Measurements from ENCODE around the gene IFNGR2. TPM values are rescaled to one million over a fixed set of nuclear protein-coding genes. Genes with fewer than 3 reads are reported as not detected.
A peak's percentile ranks its signal among the peaks of the same experiment; 100 is the strongest.

IFNGR2 gene
- total and polyA plus RNA-seq, 2 of the 13 experiments (the other 11 are each of a cell fraction or from before 2014, with no cell fraction given) = 61.3 to 117 TPM

DNA sequence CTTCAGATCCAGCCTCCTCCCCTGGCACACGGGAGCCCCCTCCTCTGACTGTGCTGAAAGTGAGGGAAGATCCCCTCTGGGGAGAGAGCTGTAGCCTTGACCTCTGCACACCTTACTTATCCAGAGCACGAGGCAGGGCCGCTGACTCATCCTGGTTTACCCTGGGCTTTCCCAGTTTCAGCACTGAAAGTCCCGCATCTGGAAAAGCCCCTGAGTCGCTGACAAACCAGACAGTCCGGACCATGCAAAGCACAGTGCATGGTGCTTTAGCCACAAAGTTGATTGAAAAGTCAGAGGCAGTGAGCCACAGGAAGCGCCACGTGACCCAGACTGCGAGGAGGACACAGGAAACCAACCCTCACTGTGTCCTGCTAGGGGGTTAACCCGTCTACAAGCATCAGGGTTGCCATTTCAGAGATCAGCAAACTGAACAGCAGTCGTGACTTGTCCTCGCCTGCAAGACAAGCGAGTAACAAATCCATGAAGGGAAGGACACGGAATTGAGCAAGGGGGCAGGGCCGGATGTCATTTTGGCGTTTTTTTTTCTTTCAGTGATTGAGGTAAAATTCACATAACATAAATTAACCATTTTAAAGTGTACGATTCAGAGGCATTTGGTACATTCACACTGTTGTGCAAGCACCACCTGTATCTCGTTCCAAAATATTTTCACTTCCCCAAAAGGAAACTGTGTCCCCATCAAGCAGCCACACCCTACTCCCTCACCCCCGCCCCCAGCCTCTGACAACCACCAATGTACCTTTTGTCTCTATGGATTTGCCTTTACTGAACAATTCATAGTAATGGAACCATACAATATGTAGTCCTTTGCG, 19.9 kb upstream of the IFNGR2 start (continued):
- TF ChIP-seq TBX3 (IDR thresholded peaks at IDR 0.05; ENCODE audit: borderline replicate concordance) = peak; percentile 51; the same call in 1 of the 2 replicates
- no peak for TF ChIP-seq ZNF296 (CRISPR knock-in tag; conservative IDR thresholded peaks at IDR 0.05)
- TF ChIP-seq ETV5 (CRISPR knock-in tag; IDR thresholded peaks at IDR 0.05; ENCODE audit: borderline replicate concordance) = peak; percentile 57; the same call in 1 of the 2 replicates
- TF ChIP-seq RBM22 (optimal IDR thresholded peaks at IDR 0.05; ENCODE audit: low read length) = no peak
- TF ChIP-seq, protein P1, sequence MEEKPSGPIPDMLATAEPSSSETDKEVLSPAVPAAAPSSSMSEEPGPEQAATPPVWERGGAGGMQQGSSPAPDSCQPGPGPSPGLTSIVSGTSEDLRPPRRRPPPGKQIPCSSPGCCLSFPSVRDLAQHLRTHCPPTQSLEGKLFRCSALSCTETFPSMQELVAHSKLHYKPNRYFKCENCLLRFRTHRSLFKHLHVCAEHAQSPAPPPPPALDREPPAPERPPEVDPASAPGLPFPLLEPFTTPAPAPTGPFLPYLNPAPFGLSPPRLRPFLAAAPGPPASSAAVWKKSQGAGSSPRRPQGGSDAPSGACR (CRISPR knock-in tag; IDR thresholded peaks at IDR 0.05) = 0 out of 2 replicates have a peak, but pooled peaks have one; percentile 41
- peak; percentile 8; the same call in 1 of the 2 replicates for TF ChIP-seq ZNF121 (CRISPR knock-in tag; IDR thresholded peaks at IDR 0.05)
- TF ChIP-seq SMAD9 (CRISPR knock-in tag; IDR thresholded peaks at IDR 0.05) = no peak
- TF ChIP-seq ZNF256 (CRISPR knock-in tag; conservative IDR thresholded peaks at IDR 0.05) = no peak
- TF ChIP-seq, protein P2, sequence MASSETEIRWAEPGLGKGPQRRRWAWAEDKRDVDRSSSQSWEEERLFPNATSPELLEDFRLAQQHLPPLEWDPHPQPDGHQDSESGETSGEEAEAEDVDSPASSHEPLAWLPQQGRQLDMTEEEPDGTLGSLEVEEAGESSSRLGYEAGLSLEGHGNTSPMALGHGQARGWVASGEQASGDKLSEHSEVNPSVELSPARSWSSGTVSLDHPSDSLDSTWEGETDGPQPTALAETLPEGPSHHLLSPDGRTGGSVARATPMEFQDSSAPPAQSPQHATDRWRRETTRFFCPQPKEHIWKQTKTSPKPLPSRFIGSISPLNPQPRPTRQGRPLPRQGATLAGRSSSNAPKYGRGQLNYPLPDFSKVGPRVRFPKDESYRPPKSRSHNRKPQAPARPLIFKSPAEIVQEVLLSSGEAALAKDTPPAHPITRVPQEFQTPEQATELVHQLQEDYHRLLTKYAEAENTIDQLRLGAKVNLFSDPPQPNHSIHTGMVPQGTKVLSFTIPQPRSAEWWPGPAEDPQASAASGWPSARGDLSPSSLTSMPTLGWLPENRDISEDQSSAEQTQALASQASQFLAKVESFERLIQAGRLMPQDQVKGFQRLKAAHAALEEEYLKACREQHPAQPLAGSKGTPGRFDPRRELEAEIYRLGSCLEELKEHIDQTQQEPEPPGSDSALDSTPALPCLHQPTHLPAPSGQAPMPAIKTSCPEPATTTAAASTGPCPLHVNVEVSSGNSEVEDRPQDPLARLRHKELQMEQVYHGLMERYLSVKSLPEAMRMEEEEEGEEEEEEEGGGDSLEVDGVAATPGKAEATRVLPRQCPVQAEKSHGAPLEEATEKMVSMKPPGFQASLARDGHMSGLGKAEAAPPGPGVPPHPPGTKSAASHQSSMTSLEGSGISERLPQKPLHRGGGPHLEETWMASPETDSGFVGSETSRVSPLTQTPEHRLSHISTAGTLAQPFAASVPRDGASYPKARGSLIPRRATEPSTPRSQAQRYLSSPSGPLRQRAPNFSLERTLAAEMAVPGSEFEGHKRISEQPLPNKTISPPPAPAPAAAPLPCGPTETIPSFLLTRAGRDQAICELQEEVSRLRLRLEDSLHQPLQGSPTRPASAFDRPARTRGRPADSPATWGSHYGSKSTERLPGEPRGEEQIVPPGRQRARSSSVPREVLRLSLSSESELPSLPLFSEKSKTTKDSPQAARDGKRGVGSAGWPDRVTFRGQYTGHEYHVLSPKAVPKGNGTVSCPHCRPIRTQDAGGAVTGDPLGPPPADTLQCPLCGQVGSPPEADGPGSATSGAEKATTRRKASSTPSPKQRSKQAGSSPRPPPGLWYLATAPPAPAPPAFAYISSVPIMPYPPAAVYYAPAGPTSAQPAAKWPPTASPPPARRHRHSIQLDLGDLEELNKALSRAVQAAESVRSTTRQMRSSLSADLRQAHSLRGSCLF (CRISPR knock-in tag; IDR thresholded peaks at IDR 0.05; ENCODE audit: borderline replicate concordance) = no peak
- TF ChIP-seq, protein P3, sequence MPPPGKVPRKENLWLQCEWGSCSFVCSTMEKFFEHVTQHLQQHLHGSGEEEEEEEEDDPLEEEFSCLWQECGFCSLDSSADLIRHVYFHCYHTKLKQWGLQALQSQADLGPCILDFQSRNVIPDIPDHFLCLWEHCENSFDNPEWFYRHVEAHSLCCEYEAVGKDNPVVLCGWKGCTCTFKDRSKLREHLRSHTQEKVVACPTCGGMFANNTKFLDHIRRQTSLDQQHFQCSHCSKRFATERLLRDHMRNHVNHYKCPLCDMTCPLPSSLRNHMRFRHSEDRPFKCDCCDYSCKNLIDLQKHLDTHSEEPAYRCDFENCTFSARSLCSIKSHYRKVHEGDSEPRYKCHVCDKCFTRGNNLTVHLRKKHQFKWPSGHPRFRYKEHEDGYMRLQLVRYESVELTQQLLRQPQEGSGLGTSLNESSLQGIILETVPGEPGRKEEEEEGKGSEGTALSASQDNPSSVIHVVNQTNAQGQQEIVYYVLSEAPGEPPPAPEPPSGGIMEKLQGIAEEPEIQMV (CRISPR knock-in tag; IDR thresholded peaks at IDR 0.05; ENCODE audit: low read depth) = 0 out of 2 replicates have a peak, but pooled peaks have one; percentile 55
- TF ChIP-seq NR2F1 (CRISPR knock-in tag; IDR thresholded peaks at IDR 0.05) = peak; percentile 93 to 95
- no peak for TF ChIP-seq ZNF382 (CRISPR knock-in tag; IDR thresholded peaks at IDR 0.05; ENCODE audit: borderline replicate concordance)
- TF ChIP-seq RAD51 (IDR thresholded peaks at IDR 0.05; ENCODE audit: borderline replicate concordance) = peak; percentile 59
- TF ChIP-seq, protein P4, sequence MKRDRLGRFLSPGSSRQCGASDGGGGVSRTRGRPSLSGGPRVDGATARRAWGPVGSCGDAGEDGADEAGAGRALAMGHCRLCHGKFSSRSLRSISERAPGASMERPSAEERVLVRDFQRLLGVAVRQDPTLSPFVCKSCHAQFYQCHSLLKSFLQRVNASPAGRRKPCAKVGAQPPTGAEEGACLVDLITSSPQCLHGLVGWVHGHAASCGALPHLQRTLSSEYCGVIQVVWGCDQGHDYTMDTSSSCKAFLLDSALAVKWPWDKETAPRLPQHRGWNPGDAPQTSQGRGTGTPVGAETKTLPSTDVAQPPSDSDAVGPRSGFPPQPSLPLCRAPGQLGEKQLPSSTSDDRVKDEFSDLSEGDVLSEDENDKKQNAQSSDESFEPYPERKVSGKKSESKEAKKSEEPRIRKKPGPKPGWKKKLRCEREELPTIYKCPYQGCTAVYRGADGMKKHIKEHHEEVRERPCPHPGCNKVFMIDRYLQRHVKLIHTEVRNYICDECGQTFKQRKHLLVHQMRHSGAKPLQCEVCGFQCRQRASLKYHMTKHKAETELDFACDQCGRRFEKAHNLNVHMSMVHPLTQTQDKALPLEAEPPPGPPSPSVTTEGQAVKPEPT (CRISPR knock-in tag; IDR thresholded peaks at IDR 0.05; ENCODE audit: low read depth) = no peak
- TF ChIP-seq TBP (CRISPR knock-in tag; IDR thresholded peaks at IDR 0.05) = no peak
- no peak for TF ChIP-seq ZFP90 (CRISPR knock-in tag; IDR thresholded peaks at IDR 0.05; ENCODE audit: borderline replicate concordance)
- TF ChIP-seq SALL1 (CRISPR knock-in tag; IDR thresholded peaks at IDR 0.05) = peak; percentile 81
- no peak for TF ChIP-seq MYNN (CRISPR knock-in tag; IDR thresholded peaks at IDR 0.05; ENCODE audit: low read depth)
- TF ChIP-seq NFYB (CRISPR knock-in tag; IDR thresholded peaks at IDR 0.05) = no peak
- TF ChIP-seq PLRG1 (conservative IDR thresholded peaks at IDR 0.05) = no peak
- TF ChIP-seq ZNF615 (CRISPR knock-in tag; IDR thresholded peaks at IDR 0.05; ENCODE audit: borderline replicate concordance) = no peak

Measured in HepG2 (cell line).